WTC11 (cell line): ENCODE measurements around the gene ZCCHC14. TPM values are rescaled to one million over a fixed set of nuclear protein-coding genes. Genes with fewer than 3 reads are reported as not detected.

Experiments
- ATAC-seq: fragments of 200-7000 bp; cut with Tn5 transposase; 2 replicates; pipeline ENCODE4 v1.10.0; 2021; ENCODE audit warnings: mild to moderate bottlenecking, moderate library complexity
- CTCF ChIA-PET: fragments of 300-600 bp; sonication (Branson Sonifier 250); formaldehyde crosslinking; loops from one replicate; lab custom pipeline; 2021; ENCODE audit warnings: antibody characterized with exemption; lab: Charles Lee
- POLR2A ChIA-PET: fragments of 350-600 bp; sonication (Branson Sonifier 250); formaldehyde crosslinking; loops from one replicate; lab custom pipeline; 2021; ENCODE audit warnings: antibody characterized with exemption; lab: Charles Lee
- DNase-seq: peaks from one replicate; pipeline ENCODE4 v3.0.0; 2021; ENCODE audit warnings: low spot score
- H3K27ac Mint-ChIP-seq: 2 replicates; pipeline ENCODE4 v1.8.0; 2021; ENCODE audit warnings: mixed read lengths
- H3K27me3 Mint-ChIP-seq: 2 replicates; pipeline ENCODE4 v1.8.0; 2021; ENCODE audit warnings: low read depth, mild to moderate bottlenecking, moderate library complexity, mixed read lengths
- H3K36me3 Mint-ChIP-seq: 2 replicates; pipeline ENCODE4 v1.8.0; 2021; ENCODE audit warnings: mixed read lengths
- H3K4me1 Mint-ChIP-seq: 2 replicates; pipeline ENCODE4 v1.8.0; 2022; ENCODE audit warnings: mixed read lengths
- H3K4me3 Mint-ChIP-seq: 2 replicates; pipeline ENCODE4 v1.8.0; 2021; ENCODE audit warnings: mild to moderate bottlenecking, moderate library complexity, mixed read lengths
- H3K9me3 Mint-ChIP-seq: 2 replicates; pipeline ENCODE4 v1.8.0; 2021; ENCODE audit warnings: mixed read lengths
- ATF1 ChIP-seq: sonication (generic); formaldehyde crosslinking; IDR thresholded peaks from 2 replicates; pipeline ENCODE4 v1.8.1; 2023; ENCODE audit warnings: mild to moderate bottlenecking, moderate library complexity, missing genetic modification reagents
- CREM ChIP-seq: sonication (generic); formaldehyde crosslinking; IDR thresholded peaks from 2 replicates; pipeline ENCODE4 v1.8.1; 2022; ENCODE audit warnings: mild to moderate bottlenecking, missing genetic modification reagents, moderate library complexity
- EMX1 ChIP-seq: fragments of 250-450 bp; sonication (Bioruptor Pico); IDR thresholded peaks from 2 replicates; pipeline ENCODE4 v1.8.0; 2021; ENCODE audit warnings: mild to moderate bottlenecking
- GRHL2 ChIP-seq: fragments of 250-450 bp; sonication (Bioruptor Pico); IDR thresholded peaks from 2 replicates; pipeline ENCODE4 v1.8.0; 2022; ENCODE audit warnings: mild to moderate bottlenecking, moderate library complexity; ENCODE audit not compliant: insufficient replicate concordance, severe bottlenecking
- GTF2I ChIP-seq: fragments of 250-450 bp; sonication (Bioruptor Pico); conservative IDR thresholded peaks from 2 replicates; pipeline ENCODE4 v1.4.0; 2021; ENCODE audit warnings: mild to moderate bottlenecking
- HMGA2 ChIP-seq: fragments of 250-450 bp; sonication (Bioruptor Pico); IDR thresholded peaks from 2 replicates; pipeline ENCODE4 v1.4.0; 2021; ENCODE audit warnings: mild to moderate bottlenecking, moderate library complexity
- NR3C1 ChIP-seq: sonication (generic); formaldehyde crosslinking; conservative IDR thresholded peaks from 2 replicates; pipeline ENCODE4 v1.8.1; 2023; ENCODE audit warnings: low read depth, mild to moderate bottlenecking, missing genetic modification reagents
- PRDM15 ChIP-seq: sonication (generic); formaldehyde crosslinking; IDR thresholded peaks from 2 replicates; pipeline ENCODE4 v1.8.0; 2022; ENCODE audit warnings: missing genetic modification reagents
- TEAD4 ChIP-seq: sonication (generic); formaldehyde crosslinking; IDR thresholded peaks from 2 replicates; pipeline ENCODE4 v1.8.0; 2022; ENCODE audit warnings: mild to moderate bottlenecking, missing genetic modification reagents
- USF2 ChIP-seq: sonication (generic); formaldehyde crosslinking; IDR thresholded peaks from 2 replicates; pipeline ENCODE4 v1.8.1; 2023; ENCODE audit warnings: mild to moderate bottlenecking, missing genetic modification reagents, moderate library complexity
- ZMAT4 ChIP-seq: fragments of 250-450 bp; sonication (Bioruptor Pico); IDR thresholded peaks from 2 replicates; pipeline ENCODE4 v1.9.0; 2021; ENCODE audit warnings: mild to moderate bottlenecking
- ZNF138 ChIP-seq: sonication (generic); formaldehyde crosslinking; conservative IDR thresholded peaks from 2 replicates; pipeline ENCODE4 v1.8.1; 2022; ENCODE audit warnings: mild to moderate bottlenecking, moderate library complexity, missing genetic modification reagents
- ZNF281 ChIP-seq: sonication (generic); formaldehyde crosslinking; IDR thresholded peaks from 2 replicates; pipeline ENCODE4 v1.8.0; 2023; ENCODE audit warnings: mild to moderate bottlenecking, missing genetic modification reagents
- ZNF416 ChIP-seq: fragments of 250-450 bp; sonication (Bioruptor Pico); IDR thresholded peaks from 2 replicates; pipeline ENCODE4 v1.9.0; 2021; ENCODE audit warnings: mild to moderate bottlenecking, inconsistent platforms
- ZNF671 ChIP-seq: fragments of 250-450 bp; sonication (Bioruptor Pico); IDR thresholded peaks from 2 replicates; pipeline ENCODE4 v1.8.0; 2021; ENCODE audit warnings: mild to moderate bottlenecking
- total RNA-seq: library from RNA; stranded (reverse); gene quantifications from 3 replicates; pipeline ENCODE4 v1.2.3, GENCODE V29; 2021
- TF ChIP-seq, protein P1 (sequence below): sonication (generic); formaldehyde crosslinking; IDR thresholded peaks from 2 replicates; pipeline ENCODE4 v1.8.1; 2022; ENCODE audit warnings: low read depth, mild to moderate bottlenecking, moderate library complexity, missing genetic modification reagents, borderline replicate concordance

Gene ZCCHC14
- total RNA-seq, 1 experiment from 2014 or later = 33.8 TPM

DNA sequence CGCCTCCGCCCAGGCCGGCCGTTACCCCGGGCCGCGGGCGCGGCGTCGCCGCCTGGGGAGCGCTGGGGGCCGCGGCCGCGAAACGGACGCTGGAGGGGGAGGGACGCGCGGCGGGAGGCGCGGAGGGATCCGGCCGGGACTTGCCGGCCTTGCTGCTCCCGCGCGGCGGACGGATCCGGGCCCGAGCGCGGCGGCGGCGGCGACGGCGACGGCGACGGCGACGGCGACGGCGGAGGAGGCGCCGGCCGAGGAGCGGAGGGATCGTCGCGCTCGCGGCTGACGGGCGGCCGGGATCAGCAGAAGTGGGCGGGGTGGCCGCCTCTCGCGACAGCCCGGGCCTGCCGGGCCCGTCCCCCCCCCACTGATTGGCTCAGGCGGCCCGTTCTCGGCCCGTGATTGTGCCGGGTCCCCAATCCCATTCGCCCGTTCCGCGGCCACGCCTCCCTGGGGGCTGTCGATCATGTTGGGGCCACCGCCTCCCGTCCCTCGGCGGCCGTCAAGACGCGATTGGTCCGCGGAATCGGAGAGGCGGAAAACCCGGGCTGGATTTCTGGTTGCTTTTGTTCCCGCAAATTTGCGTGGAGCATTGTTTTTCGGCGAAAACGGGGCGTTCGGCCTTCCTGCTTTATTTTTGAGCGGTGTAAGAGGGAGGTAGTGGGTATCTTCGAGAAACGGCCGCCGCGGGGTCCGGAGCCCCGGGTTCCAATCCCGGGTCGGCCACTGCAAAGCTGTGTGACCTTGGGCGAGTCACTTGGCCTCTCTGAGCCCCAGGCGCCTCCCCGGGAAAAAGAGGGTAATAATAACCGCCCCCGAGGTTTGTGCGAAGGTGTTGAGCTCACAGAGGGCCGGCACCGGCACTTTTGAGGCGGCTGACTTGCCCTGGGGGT lies at the start of gene ZCCHC14 (continued):
- TF ChIP-seq PRDM15 = peak; percentile 98

GRCh38 chr16:87541872-87542234 lies 49.0 kb upstream of the ZCCHC14 start:
- no peak overlapping the region for H3K27ac Mint-ChIP-seq
- no peak for TF ChIP-seq HMGA2
- no peak for TF ChIP-seq ZNF671 (CRISPR knock-in tag)
- no peak for TF ChIP-seq TEAD4 (CRISPR knock-in tag)
- no peak for TF ChIP-seq USF2 (CRISPR knock-in tag)
- TF ChIP-seq NR3C1 (CRISPR knock-in tag) = no peak
- no peak for TF ChIP-seq GTF2I (CRISPR knock-in tag)
- no peak for TF ChIP-seq EMX1 (CRISPR knock-in tag)
- no peak for TF ChIP-seq ZMAT4 (CRISPR knock-in tag)
- TF ChIP-seq GRHL2 (CRISPR knock-in tag) = no peak
- TF ChIP-seq ZNF416 (CRISPR knock-in tag) = no peak
- TF ChIP-seq CREM (CRISPR knock-in tag) = no peak
- TF ChIP-seq, protein P1, sequence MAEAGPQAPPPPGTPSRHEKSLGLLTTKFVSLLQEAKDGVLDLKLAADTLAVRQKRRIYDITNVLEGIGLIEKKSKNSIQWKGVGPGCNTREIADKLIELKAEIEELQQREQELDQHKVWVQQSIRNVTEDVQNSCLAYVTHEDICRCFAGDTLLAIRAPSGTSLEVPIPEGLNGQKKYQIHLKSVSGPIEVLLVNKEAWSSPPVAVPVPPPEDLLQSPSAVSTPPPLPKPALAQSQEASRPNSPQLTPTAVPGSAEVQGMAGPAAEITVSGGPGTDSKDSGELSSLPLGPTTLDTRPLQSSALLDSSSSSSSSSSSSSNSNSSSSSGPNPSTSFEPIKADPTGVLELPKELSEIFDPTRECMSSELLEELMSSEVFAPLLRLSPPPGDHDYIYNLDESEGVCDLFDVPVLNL = no peak
- no peak for TF ChIP-seq ZNF281 (CRISPR knock-in tag)
- TF ChIP-seq ZNF138 (CRISPR knock-in tag) = no peak
- TF ChIP-seq ATF1 (CRISPR knock-in tag) = no peak
- peaks cover 16% of the 10 kb centered on the region for H3K36me3 Mint-ChIP-seq
- H3K9me3 Mint-ChIP-seq = peaks cover 24% of the 10 kb centered on the region
- ATAC-seq (no peak), DNase-seq (no peak)
- ChIA-PET POLR2A (no interaction called here), CTCF (interaction anchor here (0.8 to 2.4 kb wide), 3 partner anchors 80 to 125 kb away, joined by 3 to 13 read pairs (median 3); no protein-coding TSS in a partner anchor)
- H3K4me3 Mint-ChIP-seq = no peak overlapping the region
- H3K27me3 Mint-ChIP-seq = peaks cover 11% of the 10 kb centered on the region
- peaks cover 19% of the 10 kb centered on the region for H3K4me1 Mint-ChIP-seq
